Measurements from ENCODE around the gene CORO6. TPM values are rescaled to one million over a fixed set of nuclear protein-coding genes. Genes with fewer than 3 reads are reported as not detected.

Gene CORO6
- 2.1 and 9.9 TPM in 2 replicates for total RNA-seq

DNA sequence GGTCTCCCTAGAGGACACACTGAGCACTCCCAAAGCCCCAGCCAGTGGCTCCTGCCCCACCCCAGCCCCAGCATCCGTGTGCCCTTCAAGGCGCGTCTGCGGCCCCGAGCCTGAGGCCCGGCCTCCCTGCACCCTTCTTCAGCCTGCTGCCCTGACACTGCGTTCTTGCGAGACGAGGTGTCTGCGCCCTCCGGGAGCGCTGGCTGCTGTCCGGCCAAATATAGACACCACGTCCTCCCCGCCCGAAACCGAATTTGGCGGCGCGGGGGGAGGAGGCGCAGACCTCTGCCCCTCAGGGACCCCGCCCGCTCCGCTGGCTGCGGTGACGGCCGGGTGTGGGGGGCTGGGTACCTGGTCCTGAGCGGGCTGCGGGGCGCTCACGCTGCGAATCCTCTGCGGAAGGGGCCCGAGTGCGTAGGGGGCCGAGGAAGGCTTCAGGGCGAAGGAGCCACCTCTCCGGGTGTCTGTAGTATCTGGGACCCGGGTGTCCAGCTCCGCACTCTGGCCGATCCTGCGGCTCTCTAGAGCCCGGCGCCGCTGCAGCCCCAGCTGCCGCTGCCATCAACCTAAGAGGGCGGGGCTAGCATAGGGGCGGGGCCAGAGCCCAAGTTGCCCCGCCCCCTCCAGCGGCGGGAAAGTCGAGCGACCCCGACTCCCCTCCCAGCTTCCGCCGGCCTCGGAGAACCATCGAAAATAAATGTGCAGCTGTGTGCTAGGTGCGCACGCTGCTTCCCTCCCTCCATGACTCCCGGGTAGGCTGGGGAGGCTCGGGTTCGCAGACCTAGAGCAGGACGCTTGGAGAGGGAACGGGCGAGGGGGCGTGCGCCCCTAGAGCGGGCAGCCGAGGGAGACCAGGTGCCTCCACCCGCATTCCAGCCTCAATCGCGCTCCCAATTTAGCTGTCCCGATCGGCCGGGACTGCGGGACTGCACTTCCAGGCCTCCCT is at the start of gene CORO6:
TSS of gene CORO6 (minus strand) at position 576 of the 946 bp plus-strand sequence. CDS start 1,491 bp downstream, outside the sequence.

DNA sequence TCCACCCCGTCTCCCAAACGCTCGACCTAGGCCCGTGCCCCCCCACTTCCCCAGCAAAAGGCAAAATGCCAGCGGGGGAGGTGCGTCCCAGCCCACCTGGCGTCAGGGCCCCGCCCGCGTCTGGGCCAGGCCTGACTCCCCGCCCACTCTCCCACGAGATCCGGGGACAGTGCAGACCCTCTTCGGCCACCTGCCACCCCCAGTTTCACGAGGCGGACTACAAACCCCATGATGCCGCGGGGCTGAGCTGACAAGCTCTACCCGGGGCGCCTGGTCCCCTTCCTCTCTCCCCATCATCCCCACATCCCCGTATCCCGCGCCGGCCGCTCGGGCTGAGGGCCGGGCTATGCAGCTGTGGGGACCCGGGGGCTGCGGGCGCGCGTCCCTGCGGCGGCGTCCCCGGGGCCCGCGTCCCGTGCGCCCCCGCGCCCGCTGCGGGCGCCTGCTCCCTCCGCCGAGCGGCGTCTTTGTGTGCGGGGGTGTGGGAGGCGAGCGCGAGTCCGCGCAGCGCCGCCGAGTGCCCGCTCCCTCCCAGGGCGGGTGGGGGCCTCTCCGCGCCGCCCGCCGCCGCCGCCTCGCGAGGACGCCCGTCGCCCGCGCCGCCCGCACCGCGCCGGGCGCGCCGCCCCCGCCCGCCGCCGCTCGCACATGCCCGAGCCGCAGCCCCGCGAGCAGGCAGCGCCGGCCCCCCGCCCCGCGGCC is 29.7 kb downstream of the CORO6 start, which contains the start of gene ANKRD13B:
TSS of gene ANKRD13B (plus strand) at position 283 of the 702 bp plus-strand sequence. CDS start 490 bp downstream, outside the sequence.

DNA sequence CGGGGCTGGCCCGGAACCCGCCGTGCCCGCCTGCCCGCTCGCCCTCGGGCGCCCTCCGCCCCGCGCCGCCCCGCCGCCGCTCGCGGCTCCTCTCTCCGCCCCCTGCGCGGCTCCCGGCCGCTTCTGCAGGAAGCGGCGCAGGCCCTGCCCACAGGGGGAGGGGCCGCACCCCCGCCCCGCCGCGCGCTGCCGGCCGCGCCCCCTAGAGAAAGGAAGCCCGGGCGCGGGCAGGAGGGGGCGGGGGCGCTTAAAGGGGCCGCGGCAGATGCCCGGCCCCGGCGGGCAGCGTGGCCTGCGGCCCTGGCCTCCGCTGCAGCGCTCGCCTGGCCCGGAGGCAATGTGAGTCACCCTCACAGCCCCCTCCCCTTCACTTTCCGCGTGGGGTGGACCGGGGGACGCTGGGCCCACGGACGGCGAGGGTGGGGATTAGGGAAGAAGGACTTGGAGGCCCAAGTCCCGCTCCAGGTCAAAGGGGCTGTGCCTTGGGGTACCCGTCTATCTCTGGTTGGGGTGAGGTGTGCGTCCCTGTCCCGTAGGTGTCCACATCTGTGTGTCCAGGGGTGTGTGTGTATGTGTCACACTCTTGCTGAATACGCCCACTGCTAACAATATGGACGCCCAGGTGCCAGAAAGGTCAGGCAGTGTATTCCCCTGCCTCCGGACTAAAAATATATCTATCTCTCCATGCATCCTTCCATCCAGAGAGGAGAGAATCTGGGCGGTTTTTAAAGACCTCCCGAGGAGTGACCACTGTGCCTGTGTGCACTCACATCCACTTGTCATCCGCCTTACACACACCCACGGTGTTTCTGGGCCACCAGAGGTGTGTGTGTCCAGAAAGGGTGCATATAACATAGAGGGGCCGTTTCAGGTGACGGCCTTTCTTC is 32.9 kb downstream of the CORO6 start, which contains the start of gene GIT1:
TSS of gene GIT1 (minus strand) at position 125 of the 887 bp plus-strand sequence. CDS start 270 bp downstream, outside the sequence.

DNA sequence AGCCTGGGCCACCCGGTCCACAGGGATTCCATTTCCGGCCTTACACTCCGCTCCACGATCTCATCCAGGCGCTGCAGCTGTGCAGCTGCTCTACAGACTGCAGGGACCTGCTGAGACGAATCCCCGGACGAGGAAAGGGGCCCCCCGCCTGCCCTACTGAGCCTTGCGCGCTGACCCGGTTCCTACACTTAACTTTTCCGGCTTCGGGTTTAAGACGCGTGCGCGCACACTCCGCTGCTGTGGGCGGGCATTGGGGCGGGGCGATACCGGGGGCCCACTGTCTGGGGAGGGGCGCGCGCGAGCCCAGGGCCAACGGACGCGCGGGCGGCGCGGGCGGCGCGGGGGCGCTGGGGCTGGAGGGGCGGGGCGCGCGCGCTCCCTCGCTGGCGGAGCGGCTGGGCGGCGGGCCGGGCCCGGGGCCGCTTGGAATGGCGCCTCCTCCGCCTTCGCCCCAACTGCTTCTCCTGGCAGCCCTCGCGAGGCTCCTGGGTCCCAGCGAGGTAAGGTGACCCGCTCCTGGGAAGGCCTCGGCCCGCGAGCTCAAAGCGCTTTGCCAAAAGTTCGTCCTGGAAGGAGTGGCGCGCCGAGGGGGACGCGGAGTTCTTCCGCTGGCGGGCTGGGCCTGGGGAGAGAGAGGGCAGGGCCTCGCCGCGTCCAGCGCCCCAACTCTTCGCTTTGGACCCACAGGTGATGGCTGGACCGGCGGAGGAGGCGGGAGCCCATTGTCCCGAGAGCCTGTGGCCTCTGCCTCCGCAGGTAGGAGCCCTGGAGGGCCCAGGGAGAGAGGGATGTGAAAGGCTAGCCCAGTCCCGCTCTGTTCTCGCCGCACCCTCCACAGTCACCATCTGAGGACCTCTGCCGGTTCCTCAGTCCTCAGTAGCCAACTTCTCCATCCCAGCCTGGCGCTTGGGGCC is 54.1 kb downstream of the CORO6 start, which contains the start of gene TP53I13:
TSS of gene TP53I13 (plus strand) at position 371 of the 914 bp plus-strand sequence. CDS start at position 429, 58 bp downstream.

DNA sequence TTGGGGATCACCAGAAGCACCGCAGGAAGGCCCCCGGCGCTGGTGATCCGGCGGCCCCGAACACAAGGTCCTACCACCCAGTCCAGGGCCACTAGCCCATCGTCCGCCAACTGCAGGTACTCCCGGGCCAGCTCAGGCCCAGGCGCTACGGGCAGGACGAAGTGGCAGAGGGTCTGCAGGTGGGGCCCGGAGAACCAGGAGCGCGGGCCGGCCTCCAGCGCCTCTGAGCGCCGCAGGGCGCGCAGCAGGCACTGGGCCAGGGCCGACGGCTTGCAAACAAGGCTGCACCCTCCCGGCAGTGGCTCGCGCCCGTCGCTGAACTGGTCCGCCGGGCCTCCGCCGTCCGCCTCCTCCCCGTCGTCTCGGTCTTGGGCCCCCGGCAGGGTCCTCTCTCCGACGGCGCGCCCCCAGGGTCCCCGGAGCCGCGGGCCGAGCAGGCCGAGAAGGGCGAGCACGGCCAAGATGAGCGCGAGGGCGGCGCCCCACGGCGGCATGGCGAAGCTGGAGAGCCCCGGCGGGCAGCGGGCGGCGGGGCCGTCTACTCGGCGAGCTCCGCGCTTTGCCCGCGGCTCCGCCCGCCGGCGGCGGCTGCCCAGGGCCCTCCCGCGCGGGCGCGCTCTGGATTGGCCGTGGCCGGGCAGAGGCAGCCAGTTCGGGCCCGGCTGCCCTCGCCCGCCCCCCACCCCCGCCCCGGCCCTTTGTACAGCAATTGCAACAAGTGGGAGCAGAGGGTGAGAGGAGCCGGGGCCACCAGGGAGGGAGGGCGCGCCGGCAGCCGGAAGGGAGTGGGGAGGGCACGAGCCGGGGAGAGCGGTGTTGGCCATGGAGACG is 56.0 kb downstream of the CORO6 start, which contains the start of gene ABHD15:
TSS of gene ABHD15 (minus strand) at position 565 of the 831 bp plus-strand sequence. CDS start at position 494, 71 bp downstream.

Other genes starting within 250 kb of the CORO6 start
- gene TAOK1, start 232.5 kb downstream of the CORO6 start, total RNA-seq, result 47.0 and 53.3 TPM in 2 replicates
- gene ABHD15, start 55.9 kb downstream of the CORO6 start, total RNA-seq, result 7.1 and 8.7 TPM in 2 replicates
- 71.0 and 75.0 TPM in 2 replicates for gene TP53I13, start 54.2 kb downstream of the CORO6 start, total RNA-seq
- 19.2 and 27.0 TPM in 2 replicates for gene GIT1, start 33.3 kb downstream of the CORO6 start, total RNA-seq
- gene ANKRD13B, start 29.8 kb downstream of the CORO6 start, total RNA-seq, result 3.1 and 5.4 TPM in 2 replicates

Data from regular cardiac myocyte (primary cell).